KMS-11 (cell line): ENCODE measurements around the gene CCNF.

Experiments used
- H2AFZ ChIP-seq: fragments of 200-600 bp; sonication (generic); 2 replicates; pipeline ENCODE4 v1.6.1; 2016; ENCODE audit warnings: antibody characterized with exemption, mixed run types, low read depth
- H3K27ac ChIP-seq: fragments of 200-600 bp; sonication (generic); 2 replicates; pipeline ENCODE4 v1.6.1; 2016; ENCODE audit warnings: mild to moderate bottlenecking, mixed run types
- H3K27me3 ChIP-seq: fragments of 200-600 bp; sonication (generic); 2 replicates; pipeline ENCODE4 v1.6.1; 2017; ENCODE audit warnings: mild to moderate bottlenecking, low read depth, mixed run types, moderate library complexity; ENCODE audit not compliant: insufficient read depth
- H3K36me3 ChIP-seq: fragments of 200-600 bp; sonication (generic); 2 replicates; pipeline ENCODE4 v1.6.1; 2017; ENCODE audit warnings: mild to moderate bottlenecking, mixed run types; ENCODE audit not compliant: insufficient read depth
- H3K4me1 ChIP-seq: fragments of 200-600 bp; sonication (generic); 2 replicates; pipeline ENCODE4 v1.6.1; 2016; ENCODE audit warnings: mild to moderate bottlenecking, low read depth, mixed run types; ENCODE audit not compliant: poor library complexity, severe bottlenecking
- H3K4me2 ChIP-seq: fragments of 200-600 bp; sonication (generic); 2 replicates; pipeline ENCODE4 v1.7.0; 2016; ENCODE audit warnings: mild to moderate bottlenecking, mixed run types
- H3K4me3 ChIP-seq: fragments of 200-600 bp; sonication (generic); IDR thresholded peaks from 2 replicates; pipeline ENCODE4 v1.6.1; 2017; ENCODE audit warnings: low read depth, low read length, mixed read lengths; ENCODE audit not compliant: insufficient read depth
- H3K79me2 ChIP-seq: fragments of 200-600 bp; sonication (generic); 2 replicates; pipeline ENCODE4 v1.6.1; 2016; ENCODE audit warnings: low read depth, mixed run types; ENCODE audit not compliant: insufficient read depth
- H3K9ac ChIP-seq: fragments of 200-600 bp; sonication (generic); 2 replicates; pipeline ENCODE4 v1.6.1; 2016; ENCODE audit warnings: mild to moderate bottlenecking, mixed run types
- H4K20me1 ChIP-seq: fragments of 200-600 bp; sonication (generic); 2 replicates; pipeline ENCODE4 v1.6.1; 2016; ENCODE audit warnings: mild to moderate bottlenecking, mixed run types; ENCODE audit not compliant: insufficient read depth
- CTCF ChIP-seq: fragments of 200-600 bp; sonication (generic); conservative IDR thresholded peaks from 2 replicates; pipeline ENCODE4 v1.6.1; 2017; ENCODE audit warnings: low read depth, mild to moderate bottlenecking, antibody characterized with exemption, low read length, moderate library complexity, mixed read lengths

CCNF gene

DNA sequence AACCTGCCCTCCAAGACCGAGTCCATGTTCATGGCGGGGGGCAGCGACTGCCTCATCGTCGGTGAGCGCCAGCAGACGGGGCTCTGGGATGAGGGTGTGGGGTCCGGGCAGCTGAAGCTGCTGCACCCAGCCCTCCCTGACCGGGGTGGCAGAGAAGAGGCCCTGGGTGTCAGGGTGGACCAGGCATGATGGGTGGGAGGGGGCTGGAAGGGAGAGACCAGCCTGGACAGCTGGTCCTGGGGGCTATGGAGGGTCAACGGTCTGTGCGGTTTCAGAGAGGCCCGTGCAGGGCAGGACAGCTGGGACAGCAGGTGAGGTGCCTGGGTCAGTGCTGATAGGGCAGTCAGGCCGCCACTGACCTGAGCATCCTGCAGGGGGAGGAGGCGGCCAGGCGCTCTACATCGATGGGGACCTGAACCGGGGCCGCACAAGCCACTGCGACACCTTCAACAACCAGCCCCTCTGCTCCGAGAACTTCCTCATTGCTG is 71.2 kb downstream of the CCNF start:
- TF ChIP-seq CTCF: no peak
- Histone ChIP-seq H3K4me3 (no peak overlapping the region), H4K20me1 (no peaks in the 10 kb centered on the region), H3K4me2 (no peak overlapping the region), H2AFZ (no peak overlapping the region), H3K4me1 (no peaks in the 10 kb centered on the region), H3K36me3 (no peaks in the 10 kb centered on the region), H3K27ac (no peak overlapping the region), H3K9ac (no peak overlapping the region), H3K79me2 (no peaks in the 10 kb centered on the region), H3K27me3 (no peaks in the 10 kb centered on the region)

DNA sequence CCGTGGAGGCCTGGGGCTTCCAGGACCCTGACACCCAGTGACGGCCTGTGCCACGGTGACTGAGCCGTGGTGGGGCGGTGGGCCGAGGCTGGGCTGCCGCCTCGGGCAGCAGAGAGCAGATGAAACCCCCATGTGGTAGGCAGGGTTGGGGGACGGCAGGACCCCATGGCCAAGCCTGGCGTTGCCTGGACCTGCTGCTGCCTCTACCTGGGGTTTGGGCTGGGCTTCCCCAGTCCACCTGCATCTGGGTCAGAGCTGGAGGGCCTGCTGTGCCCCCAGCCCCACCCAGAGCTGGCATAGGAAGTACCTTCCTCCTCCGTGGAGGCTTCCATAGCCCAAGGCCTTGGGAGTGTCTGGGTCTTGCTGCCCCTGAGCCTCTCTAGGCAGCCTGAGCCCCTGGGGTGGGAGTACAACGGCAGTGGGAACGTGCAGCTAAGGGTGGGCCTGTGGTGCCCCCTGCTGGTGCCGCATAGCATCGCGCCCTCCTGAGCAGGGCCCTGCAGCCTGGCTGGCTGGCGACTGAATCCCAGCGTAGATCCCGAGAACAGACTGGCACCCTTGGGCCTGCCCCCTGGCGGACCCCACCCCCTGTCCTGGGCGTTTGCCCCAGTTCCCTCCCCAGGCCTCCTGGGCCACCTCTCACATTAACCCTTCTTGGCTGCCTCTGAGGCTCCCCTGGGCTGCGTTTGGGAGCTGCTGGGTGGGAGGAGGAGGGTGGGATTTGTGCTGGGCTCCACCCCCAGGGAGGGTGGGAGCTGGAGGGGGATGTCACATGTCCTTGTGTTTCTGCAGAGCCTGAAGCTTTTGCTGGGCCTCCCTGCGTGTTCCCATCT is 71.9 kb downstream of the CCNF start:
- Histone ChIP-seq H3K79me2 (no peaks in the 10 kb centered on the region), H3K4me3 (no peak overlapping the region), H2AFZ (no peak overlapping the region), H3K36me3 (no peaks in the 10 kb centered on the region), H4K20me1 (no peaks in the 10 kb centered on the region), H3K4me1 (no peaks in the 10 kb centered on the region), H3K9ac (no peak overlapping the region), H3K27ac (no peak overlapping the region), H3K27me3 (no peaks in the 10 kb centered on the region), H3K4me2 (no peak overlapping the region)
- peak; percentile 96 for TF ChIP-seq CTCF

DNA sequence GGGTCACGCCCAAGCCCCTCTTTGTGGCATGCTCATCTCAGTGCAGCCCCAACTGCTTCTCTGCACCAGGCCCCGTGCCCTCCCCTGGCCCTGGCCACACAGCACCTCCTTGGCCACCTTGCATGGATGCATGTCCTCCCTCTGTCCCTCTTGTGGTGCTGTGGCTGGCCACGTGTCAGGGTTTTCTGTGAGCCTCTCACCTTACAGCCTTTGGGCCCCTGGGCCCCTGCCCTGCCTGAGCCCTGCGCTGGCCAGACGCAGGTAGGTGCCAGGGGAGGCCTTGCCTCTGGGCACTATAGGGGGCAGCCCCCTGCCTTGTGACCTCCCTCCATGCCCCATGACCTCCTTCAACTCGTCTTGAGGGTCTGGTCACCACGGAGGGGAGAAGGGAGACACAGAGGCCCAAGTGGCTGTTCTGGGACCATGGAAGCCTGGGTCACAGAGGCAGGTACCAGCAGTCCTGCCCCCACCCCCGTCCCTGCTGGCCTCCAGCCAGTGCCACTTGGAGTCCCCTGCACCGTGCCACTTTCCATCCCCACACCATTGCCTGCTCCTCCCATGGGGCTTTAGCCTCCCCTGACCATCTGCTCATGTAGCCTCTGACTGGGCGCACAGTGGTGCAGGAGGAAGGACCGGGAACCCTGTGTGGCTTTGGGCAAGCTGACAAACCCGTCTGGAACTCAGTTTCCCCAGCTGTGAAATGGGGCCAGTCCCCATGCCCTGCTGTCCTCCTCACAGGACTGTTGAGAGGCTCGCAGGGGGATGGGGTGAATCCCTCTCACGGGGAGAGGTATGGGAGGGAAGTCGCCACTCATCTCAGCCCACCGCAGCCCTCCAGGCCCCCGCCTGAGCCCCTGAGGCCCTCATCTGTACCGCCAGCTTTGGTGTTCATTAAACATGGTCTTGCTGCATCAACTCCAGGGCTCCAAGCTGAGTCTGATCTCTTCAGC is 73.0 kb downstream of the CCNF start:
- Histone ChIP-seq H3K27me3 (no peaks in the 10 kb centered on the region), H3K4me3 (no peak overlapping the region), H3K9ac (no peak overlapping the region), H4K20me1 (no peaks in the 10 kb centered on the region), H3K36me3 (no peaks in the 10 kb centered on the region), H2AFZ (no peak overlapping the region), H3K27ac (no peak overlapping the region), H3K4me1 (no peaks in the 10 kb centered on the region), H3K4me2 (no peak overlapping the region), H3K79me2 (no peaks in the 10 kb centered on the region)
- TF ChIP-seq CTCF: no peak

GRCh38 chr16:2505695-2506094 is 76.4 kb downstream of the CCNF start:
- Histone ChIP-seq H3K27ac (no peak overlapping the region), H3K4me3 (no peak overlapping the region), H3K4me1 (peaks cover 16% of the 10 kb centered on the region), H3K79me2 (no peaks in the 10 kb centered on the region), H3K4me2 (no peak overlapping the region), H2AFZ (no peak overlapping the region), H4K20me1 (no peaks in the 10 kb centered on the region), H3K27me3 (no peaks in the 10 kb centered on the region), H3K36me3 (no peaks in the 10 kb centered on the region), H3K9ac (no peak overlapping the region)
- TF ChIP-seq CTCF: no peak
